HG03457 (cell line): ENCODE results near the gene CTSD.

Source experiments
- ATAC-seq: cut with Tn5 transposase; IDR thresholded peaks from one replicate; pipeline ENCODE4 v1.9.1; 2021; ENCODE audit warnings: moderate number of reproducible peaks; ENCODE audit not compliant: unreplicated experiment

Gene CTSD

DNA sequence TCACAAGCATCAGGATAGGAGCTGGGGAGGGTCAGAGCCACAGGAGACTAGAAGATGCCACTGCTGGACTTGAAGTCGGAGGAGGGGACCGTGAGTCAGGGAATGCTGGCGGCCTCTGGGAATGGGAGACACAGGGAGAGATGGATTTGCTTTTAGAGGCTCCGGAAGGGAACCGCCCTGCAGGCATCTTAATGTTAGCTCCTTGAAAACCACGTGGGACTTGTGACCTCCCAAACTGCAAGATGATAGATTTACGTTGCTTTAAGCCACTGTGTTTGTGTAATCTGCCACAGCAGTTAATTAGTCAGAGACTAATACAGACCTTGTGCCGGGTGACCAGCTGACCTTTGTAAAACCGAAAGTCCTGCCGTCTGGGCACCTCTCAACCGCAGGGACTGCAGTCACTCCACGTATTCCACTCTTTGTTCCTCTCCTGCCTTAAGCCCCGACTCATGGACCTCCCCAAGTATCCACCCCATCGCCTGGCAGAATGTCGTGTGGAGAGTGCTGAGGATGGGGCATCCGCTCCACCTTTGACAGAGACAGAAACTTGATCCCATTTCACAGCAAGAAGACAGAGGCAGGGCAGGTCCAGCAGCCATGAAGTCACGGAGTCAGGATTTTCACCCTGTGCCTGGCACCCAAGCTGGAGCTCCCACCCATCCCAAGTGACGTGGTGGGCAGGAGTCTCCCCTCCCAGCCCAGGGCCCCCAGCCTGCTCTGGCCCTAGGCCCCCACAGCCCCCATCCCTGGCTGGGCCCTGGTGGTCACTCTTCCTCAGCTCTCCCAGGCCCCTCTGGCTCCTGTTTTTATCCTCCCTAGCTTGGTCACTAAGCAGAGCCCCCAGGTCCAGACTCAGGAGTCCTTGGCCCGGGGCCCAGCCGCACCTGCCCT is 19.4 kb upstream of the CTSD start:
- ATAC-seq, result no peak

DNA sequence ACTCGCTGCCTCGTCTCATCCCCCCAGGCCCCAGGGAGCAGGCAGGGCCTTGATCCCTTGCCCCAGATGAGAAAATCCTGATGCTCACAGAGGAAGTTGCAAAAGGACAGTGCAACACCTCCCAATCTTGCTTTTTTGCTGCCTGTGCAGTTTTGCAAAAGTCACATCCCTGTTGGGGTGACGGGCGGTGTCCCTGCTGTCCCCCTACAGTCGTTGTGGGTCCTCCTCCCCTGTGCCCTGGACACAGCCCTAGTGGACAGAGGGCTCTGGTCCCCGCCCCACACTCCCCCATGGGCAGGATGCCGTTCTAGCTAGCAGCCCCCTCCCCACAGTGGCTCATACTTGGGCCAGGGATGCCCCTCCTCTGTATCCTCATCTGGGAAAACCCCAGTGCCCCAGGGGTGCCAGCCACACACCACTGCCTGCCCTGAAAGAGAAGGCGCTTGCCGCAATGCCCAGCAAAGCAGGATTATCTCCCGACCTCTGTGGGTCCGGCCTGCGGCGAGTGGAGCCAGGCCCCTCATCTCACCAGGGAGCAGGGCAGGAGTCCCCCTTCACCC is 18.4 kb upstream of the CTSD start:
- no peak for ATAC-seq

DNA sequence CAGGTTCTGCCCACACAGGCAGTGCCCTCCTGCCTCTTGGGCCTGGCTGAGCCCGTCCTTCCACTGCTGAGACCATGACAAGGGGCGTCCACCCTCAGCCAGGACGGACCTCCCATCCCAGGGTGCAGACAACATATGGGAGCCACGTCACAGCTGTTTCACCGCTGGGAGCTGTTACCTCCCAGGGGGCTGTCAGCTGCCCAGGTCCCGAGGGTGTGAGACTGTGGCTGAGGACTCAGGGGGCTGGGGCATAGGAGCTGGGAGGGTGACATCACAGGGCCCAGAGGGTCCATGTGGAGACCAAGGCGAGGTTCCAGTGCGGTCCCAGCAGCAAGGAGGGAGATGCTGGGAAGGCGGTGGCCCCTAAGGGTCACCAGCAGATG is 17.9 kb upstream of the CTSD start:
- no peak for ATAC-seq

DNA sequence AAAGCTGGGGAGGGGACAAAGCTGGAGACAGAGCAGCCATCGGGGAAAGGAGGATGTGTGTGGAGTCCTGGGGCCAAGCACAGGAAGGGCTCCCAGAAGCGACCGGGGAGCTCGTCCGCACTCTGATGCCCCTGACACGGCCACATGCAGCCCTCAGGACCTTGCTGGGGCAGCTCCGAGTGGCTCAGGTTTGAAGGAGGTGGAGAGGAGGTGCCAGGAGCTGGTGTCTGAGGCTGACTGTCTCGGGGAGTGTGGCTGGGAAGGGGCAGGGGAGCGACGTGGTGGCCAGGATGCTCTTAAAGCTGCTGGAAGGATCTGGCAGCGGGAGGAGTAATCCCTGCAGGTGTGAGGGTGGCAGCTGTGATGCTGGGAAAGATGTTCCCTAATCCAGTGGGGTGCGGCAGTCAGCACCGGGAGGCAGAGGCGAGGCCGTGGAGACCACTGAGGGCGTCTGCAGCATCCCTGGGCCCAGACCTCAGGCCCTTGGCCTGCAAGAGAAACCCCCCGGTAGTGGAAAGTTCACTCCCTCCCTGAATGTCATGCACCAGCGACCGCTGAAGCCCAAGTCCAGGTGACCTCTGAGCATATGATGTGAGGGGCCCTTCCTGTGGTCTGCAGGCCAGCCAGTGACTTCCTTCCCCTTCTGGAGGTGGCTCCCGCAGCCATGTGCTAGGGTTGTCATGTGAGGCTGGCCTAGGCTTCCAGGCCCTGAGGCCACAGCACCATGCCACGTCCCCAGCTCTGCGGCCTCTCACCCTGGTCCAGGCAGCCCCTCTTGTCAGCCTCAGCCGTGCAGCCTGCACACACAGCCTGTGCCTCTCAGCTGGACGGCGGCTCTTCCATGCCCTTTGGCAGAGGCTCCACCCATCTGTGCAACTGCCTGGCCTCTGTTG is 17.2 kb upstream of the CTSD start:
- no peak for ATAC-seq

DNA sequence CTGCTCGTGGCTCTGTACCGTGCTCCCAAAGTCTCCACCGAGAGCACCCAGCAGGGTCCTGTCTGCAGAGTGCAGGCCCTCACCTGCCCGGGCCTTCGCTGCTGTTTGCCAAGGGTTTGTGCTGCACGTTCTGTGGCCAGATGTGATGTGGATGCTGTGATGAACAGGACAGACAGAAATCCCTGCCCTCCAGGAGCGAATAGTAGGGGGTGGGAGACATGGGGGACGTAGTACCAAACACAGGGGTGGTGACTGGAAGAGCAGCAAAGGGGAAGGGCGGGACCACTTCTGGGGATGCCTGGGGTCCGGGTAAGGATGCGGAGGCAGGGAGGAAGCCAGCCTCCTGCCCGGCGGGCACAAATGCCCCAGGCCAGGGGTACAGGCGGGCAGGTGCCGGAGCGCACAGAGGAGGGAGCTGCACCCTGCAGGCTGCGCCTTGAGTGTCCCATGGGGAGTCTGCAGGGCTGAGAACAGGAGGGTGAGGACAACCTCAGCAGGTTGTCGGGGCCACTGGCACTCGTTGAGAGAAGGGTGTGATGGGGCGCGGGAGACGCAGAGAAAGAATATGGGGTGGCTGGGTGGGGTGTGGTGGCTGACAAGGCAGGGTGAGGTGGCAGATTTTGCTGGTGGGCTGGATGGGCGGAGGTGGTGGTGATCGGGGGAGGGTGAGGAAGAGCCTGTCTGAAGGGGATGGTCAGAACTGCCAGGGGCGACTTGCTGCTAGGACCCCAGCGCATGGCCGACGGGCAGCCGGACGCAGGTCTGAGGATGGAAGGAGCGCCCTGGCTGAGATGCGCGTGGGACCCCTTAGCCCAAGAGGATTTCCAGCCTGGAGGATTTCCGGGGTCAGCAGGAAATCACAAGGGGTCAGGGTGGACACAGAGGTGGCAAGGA is 16.3 kb upstream of the CTSD start:
- no peak for ATAC-seq

DNA sequence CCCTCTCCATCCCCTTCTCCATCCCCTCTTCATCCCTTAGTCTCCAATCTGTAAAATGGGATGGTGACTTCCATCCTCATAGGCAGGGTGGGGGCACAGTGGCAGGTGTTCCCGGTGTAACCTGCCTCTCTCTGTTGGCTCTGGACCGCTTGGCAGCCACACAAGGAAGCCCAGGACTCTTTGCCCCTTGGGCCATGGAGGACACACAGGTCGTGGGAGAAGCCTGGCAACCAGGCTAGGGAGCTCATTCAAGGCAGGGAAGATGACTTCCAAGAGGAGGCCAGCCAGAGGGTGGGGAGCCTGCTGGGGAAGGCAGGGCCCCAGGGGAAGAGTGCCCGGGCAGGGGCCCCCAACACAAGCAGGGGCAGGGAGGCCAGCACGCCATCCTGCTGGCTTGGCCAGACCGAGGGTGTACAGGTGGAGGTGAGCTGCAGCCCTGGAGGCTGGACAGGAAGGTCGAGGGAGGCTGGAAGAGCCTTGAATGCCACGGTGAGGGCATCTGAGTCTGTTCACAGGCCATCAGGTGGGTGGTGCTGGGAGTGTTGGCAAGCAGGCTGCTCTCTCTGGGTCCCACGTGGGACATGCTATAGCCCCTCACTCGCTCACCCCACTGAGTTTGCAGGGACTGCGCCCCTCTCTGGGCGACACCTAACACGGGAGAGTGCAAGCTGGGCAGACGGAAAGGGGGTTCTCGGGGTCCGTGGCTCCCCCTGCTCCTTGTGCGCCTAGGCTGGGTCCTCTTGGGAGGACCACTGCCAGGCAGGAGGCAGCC is 15.5 kb upstream of the CTSD start:
- no peak for ATAC-seq

DNA sequence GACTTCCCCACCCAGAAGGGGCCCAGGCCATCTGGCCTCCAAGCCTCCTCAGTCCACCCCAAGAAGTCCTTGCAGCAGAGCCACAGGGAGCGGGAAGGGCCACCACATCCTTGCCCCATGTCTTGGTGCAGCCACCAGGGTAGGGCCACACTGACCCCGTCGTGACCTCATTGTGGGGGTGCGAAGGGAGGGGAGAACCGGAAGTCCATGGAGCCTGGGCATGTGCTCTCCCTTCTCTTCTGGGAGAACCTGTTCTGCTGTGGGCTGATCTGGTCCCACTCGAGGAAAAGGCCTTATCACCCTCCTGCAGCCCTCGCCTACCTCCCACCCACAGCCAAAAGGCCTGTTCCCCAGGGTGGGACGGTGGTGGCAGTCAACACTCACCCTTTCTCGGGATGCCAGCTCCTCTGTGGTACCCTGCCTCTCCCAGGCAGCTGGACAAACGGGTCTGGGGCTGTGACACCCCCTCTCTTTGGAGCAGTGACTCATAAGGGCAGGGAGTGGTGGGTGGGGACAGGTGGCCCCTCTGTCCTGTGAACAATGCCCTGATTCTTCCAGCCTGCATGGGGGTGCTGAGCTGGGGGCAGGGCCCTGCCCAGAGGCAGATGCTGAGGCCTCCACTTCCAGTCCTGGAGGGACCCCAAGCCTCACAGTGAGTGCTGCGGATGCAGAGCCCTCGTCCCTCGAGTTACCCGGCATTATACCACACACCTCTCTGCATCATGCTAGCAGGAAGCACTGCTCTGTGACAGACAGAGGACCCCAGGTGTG is 14.6 kb upstream of the CTSD start:
- ATAC-seq, result no peak

DNA sequence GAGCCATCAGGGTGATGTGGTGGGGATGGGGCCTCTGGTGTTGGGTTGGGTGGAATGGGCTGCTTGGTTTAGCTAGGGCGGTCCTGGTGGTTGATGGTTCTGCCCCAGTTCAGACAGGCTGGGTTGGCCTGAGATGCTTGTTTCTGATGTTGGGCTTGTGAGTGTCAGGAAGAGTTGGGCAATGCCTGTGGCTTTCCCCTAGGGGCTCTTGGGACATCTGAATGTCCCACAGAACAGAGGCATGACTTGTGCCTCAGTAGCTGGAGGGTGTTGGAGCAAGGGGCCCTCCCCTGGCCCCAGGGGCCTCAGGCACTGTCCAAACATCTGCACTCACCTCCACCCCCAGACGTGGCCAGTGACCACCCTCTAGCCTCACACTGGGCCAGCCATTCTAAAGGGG is 14.0 kb upstream of the CTSD start:
- no peak for ATAC-seq

DNA sequence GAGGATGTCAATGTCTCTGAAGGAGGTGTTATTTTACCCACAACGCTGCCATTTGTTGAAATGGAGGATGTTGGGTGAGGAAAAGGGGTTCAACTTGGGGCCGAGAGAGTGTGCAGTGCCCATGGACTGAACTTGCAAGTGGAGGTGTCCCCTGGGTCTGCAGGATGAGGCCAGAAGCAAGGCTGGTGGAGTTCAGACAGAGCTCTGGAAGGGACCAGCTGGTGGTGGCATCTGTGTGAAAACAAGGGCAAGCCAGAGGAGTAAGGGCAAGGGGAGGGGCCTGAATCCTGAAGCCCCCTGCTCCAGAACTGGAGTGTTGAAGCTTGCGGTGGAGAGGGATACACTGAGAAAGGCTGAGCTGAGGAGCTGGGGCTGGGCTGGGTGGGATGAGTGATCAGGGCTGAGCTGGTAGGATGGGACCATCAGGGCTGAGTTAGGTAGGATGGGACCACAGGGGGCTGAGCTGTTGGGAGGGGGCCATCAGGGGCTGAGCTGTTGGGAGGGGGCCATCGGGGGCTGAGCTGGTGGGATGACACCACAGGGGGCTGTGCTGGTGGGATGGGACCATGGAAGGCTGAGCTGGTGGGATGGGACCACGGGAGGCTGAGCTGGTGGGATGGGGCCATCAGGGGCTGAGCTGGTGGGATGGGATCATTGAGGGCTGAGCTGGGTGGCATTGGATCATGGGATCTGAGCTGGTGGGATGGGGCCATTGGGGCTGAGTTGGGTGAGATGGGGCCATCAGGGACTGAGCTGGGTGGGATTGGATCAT is 13.4 kb upstream of the CTSD start:
- ATAC-seq, result no peak

DNA sequence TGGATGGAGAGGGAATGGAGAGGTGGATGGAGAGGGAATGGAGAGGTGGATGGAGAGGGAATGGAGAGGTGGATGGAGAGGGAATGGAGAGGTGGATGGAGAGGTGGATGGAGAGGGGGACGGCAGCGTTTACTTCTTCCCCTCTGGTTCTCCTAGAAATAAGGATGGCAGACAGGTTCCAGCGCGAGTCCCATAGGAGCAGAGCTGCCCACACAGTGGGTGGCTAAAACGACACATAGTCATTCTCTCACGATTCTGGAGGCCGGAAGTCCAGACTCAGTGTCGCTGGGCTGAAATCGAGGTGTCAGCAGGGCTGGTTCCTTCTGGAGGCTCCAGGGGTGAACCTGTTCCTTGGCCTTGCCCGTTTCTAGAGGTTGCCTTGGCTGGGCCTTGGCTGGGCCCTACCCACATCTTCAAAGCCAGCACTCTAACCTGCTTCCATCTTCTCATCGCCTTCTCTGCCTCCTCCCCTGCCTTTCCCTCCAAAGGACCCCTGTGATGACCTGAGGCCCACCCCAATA is 12.7 kb upstream of the CTSD start:
- no peak for ATAC-seq

DNA sequence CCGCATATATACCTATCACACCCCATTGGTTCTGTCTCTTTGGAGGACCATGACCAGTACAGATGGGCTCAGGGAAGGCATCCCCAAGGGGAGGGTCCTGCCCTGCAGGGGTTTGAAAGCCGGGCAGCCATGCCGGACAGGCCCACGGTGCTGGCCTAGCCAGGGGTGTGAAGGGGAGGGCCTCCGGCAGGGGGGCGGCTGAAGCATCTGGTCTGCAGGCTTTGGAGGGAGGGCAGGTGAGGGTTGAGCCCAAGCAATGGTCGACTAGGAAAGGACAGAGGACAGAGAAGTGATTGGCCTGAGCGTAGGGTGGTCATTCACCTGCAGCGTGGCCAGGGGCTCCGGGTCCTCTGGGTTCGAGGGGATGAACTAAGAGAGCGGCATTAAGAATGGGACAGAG is 11.2 kb upstream of the CTSD start:
- no peak for ATAC-seq

DNA sequence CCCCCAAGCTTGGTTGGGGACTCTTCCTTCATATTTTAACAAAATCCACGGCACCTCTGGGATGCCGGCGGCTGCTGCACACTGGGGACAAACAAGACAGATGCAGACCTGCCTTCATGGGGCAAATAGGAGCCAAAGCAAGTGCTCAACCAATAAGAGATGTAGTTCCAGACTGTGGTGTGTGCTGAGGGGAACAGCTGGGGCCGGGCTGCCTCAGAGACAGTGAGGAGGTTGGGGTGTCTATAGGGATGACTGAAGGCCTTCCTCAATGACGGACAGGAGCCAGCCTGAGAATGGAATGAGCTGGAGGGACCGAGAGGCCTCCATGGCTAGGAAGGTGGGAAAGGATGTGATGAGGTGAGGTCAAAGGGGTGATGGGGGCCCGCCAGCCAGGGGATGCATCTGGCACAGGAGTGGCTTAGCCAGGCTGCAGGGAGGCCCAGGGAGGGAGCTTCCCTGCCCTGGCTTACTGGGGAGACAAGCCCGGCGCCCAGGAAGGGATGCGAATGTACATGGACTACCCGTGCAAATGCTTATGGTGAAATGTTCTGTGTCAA is 10.3 kb upstream of the CTSD start:
- no peak for ATAC-seq

DNA sequence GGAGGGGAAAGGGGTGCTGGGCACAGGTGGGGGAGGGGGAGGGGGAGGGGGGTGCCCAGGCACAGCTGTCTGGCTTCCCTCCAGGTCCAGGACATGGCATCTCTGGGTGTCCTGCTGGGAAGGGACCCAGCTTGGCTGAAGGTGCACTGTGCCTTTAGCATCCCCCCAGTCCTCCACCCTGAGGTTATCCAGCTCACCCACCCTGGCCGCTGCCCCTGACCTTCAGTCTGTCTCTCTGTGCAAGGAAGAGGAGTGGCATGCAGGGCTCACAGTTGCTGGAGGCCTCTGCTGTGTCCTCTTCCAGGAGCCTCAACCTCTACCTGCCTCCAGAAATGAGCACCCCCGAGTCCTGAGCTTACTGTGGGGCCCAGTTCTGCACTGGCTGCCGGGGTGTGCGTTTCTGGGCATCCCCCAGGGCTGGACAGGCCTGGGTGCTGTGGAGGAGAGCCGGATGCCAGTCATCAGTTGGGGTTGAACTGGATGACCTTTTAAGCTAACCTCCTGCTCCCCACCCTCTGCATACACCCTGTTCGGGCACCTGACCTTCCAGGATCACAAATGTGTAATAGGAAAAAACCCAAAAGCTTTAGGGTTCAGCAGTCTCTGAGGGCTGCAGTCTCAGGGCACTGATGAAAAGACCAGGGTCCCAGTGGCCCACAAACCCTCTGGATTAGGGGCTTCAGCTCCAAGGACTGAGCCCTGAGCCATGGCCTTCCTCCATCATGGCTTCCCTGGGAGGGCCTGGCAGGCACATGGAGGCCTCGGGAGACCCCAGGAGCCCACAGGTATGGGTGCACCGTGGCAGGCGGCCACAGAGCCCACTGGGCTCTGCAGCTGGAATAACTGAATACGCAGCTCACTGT is 9.6 kb upstream of the CTSD start:
- ATAC-seq, result no peak

DNA sequence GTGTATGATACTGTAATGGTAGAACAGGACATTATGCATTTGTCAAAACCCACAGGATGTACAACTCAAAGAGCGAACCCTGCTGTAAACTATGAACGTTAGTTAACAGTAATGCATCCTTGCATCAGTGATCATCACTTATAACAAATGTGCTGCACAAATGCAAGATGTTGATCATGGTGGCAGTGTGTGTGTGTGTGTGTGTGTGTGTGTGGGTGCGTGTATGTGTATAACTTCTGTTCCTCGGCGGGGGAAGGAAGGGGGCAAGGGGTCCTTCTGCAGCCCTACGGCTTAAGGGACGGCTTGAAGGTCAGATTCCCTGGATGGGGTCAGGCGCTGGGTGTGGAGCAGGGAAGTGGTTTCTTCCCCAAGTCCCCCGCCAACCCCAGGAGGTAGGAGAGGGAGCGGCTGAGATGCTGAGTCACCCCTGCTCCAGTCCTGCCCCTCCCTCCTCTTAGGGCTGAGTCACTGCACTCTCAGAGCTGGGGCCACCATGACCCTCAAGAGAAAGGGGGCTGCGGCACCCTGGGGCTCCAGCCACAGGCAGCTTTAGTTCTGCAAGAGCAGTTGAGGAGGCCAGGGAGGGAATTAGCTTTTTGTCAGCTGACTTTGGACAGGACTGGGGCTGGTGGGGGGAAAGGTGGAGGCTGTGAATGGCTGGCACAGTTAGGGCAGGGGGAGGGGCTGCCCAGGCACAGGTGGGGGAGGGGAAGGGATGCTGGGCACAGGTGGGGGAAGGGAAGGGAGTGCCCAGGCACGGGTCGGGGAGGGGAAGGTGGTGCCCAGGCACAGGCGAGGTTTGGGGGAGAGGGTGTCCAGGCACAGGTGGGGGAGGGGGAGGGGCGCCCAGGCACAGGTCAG is 8.8 kb upstream of the CTSD start:
- no peak for ATAC-seq

DNA sequence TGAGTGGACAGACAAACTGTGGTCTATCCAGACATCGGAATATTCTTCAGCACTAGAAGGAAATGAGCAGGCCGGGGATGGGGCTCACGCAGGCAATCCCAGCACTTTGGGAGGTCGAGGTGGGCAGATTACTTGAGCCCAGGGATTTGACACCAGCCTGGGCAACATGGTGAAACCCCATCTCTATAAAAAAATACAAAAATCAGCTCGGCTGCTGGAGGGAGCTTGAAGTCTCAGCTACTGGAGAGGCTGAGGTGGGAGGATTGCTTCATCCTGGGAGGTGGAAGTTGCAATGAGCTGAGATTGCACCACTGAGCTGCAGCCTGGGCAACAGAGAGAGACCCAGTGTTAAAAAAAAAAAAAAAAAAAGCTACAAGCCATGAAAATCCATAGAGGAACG is 8.0 kb upstream of the CTSD start:
- ATAC-seq, result no peak

DNA sequence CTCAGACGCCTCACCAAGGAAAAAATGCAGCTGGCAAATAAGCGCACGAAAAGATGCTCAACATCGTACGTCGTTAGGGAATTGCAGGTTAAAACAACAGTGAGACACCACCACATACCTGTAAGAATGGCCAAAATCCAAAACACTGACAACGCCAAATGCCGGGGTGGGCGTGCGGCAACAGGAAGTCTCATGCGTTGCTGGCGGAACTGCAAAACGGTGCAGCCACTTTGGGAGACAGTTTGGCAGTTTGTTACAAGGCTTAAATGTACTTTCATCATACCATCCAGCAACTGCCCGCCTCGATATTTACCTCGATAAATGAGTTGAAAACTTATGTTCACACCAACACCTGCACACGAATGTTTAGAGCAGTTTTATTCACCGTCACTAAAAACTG is 7.5 kb upstream of the CTSD start:
- no peak for ATAC-seq
